SKM-1 treated with dmso at 0.1 percent for 144 hours (cell line): ENCODE measurements around the gene MB.
A peak's percentile ranks its signal among the peaks of the same experiment; 100 is the strongest.
"Not testable (repeated sequence)": the region's sequence is repeated elsewhere in the genome, so short reads cannot be mapped to it uniquely, and the experiment has no call there.

ENCODE experiments used
- DNase-seq: peaks from one replicate; lab custom pipeline; 2025; ENCODE audit not compliant: unreplicated experiment; lab: John Stamatoyannopoulos, UW

MB gene

GRCh38 chr22:35638001-35638400 lies 20.9 kb upstream of the MB start:
- no peak for DNase-seq

DNA sequence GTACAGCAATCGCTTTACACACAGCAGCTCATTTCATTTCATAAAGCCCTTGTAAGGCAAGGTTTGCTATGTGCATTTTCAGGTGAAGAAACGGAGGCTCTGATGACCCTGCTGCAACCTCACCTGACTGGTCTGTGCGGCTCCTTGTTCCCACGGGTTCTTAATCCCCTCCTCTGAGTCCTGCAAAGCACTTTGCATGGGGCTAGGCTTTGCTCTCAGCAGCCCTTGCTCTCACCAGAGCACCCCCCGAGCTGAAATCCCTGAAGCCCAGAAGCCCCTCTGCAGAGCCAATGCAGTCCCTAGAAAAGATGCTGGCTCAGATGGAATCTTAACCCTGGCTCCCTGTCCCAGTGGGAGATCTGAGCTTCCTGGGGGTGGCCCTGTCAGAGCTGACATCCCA lies 20.1 kb upstream of the MB start:
- DNase-seq: no peak

- no peak for DNase-seq
Observed at GRCh38 chr22:35634943-35635540, 17.9 kb upstream of the MB start.

DNA sequence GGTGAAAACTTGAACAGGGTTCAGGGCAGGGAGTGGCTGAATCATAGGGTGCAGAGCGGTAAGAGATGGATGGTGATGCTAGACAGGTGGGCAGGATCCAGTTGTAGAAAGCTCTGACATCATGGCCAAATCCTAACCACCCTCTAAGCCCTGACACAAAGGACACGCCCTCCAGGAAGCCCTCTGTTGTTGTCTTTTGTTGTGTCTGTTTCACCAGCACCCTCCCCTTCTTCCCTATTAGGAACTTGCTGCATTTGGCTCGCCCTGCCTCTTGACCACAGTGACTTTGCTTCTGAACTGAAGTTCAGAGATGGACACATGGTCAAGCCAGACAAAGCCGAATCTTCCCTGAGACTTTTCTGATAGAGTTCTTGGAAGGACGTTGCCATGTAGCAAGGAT lies 16.9 kb upstream of the MB start:
- peak; percentile 15 for DNase-seq

DNA sequence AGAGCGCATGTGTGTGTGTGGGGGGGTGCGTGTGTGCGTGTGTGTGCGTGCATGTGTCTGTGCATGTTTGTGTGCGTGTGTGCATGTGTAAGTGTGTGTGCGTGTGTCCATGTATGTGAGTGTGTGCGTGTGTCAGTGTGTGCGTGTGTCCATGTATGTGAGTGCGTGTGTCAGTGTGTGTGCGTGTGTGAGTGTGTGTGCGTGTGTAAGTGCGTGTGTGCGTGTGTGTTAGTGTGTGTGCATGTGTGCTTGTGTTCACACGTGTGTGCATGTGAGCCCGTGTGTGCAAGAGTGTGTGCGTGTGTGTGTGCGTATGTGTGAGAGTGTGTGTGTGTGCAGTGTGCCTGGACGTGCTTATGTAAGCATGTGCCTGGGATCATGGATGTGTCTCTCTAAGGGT lies 16.4 kb upstream of the MB start:
- DNase-seq: no peak

- no peak for DNase-seq
Observed at GRCh38 chr22:35632935-35633334, 15.8 kb upstream of the MB start.

DNA sequence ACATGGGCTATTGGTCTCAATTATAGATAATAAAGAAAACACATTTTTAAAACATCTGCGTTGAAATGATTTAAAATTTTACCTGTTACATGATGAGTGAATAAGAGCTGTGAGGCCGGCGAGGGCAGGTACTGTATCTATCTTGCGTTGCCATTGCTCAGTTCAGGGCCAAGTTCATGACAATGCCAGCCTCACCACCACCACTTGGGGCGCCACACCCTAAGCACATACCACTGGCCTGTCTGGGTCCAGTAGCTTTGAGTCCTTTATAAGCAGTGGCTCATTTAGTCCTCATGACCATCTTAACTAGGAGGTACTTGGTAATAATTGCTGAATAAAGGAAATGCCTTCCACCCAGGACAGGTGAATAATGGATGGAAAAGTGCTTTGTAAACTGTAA lies 14.5 kb upstream of the MB start:
- DNase-seq: peak; percentile 67

- no peak for DNase-seq
Observed at GRCh38 chr22:35630891-35631290, 13.8 kb upstream of the MB start.

DNA sequence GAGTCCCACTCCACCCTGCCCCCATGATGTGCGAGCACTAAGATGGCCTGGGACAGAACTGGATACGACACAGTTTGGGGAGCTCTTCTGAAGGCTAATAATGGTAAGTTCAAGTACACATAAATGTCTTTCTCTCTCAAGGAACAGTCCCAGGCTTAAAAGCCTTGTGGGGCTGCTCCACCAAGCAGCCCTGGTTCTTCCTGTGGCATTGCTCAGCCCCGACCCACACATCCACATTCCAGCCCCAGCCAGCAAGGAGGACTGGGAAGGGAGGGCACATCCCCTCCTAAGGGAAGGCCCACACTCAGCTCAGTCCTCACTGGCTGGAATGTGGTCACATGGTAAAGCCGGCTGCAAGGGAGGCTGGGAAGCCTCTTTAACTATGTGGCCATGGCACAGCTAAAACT lies 13.3 kb upstream of the MB start:
- no peak for DNase-seq

- no peak for DNase-seq
Observed at GRCh38 chr22:35629406-35630216, 12.5 kb upstream of the MB start.

- no peak for DNase-seq
Observed at GRCh38 chr22:35628732-35629131, 11.6 kb upstream of the MB start.

DNA sequence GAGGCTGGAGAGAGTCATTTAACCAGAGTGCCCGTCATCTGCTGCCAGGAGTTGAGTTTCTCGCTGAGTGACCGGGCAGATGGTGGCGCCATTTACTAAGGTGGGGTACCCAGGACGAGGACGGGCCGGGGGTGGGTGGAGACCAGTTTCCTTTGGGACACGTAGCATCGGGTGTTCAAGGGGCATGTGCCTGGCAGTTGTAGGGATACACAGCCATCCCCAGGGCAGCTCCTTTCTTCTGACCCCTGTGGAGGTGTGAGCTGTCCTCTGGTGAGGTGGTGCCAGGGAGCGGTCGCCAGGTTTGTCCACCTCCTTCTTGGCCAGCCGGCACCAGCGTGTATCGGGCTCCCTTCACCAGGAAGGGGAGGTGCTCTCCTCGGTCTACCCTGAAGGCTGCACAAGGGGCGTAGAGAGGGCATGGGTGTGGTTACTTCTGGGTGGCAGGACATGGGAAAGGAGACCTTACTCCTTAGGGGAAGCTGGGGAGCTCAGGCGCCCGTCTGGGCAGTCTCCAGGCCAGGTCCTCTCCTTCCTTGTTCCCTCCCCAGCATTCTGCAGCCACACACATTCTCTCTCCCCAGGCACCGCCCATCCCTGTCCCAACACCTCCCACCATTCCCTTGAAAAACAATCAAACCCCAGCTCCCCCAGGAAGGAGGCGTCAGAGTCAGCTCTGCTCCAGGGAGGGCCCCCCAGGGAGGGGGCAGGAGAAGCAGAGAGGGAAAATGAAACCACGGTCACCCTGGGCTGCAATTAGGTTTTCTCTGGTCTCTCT lies 10.3 kb upstream of the MB start:
- peak; percentile 36 for DNase-seq

DNA sequence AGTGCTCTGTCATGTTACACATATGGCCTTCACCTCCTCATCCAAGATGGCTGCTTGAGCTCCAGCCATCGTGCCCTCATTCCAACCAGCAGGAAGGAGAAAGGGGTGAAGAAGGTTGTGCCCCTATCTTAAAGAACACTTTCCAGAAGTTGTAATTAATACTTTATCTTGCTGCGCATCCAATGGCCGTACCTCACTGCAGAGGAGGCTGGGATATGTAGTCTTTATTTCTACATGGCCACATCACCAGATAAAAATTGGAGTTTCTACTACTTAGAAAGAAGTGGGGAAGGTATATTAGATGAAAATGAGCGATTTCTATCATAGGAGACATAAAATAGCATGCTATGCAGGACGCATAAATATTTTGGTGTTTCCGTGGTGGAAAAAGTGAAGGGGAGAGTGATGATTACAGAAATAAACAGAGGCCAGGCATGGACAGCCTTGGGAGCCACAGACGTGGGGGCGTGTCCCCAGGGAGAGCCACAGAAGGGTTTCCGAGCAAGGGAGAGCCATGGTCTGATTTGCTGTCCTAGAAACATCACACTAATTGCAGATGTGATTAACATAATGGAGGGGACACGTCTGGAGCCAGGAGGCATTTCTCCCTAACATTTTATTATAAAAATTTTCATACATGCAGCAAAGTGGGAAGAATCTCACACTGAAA lies 8.8 kb upstream of the MB start:
- DNase-seq: no peak

DNA sequence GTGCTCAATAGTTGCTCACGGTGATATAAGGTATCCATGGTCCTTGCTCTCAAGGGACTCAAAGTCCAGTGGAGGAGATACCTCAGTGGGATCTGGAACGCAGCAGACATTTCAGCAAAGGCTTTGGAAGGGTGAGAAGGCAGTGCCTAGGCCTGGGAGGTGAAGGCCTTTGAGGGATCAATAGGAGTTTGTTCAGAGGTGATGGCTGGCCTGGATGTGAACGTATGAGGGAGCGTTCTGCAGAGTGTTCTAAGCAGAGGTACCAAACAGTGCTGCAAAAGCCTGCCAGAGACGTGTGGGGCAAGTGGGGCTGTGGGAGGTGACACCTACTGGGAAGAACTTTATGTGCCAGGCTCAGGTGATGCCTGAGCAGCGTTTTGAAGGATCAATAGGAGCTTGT lies 7.4 kb upstream of the MB start:
- DNase-seq: no peak

DNA sequence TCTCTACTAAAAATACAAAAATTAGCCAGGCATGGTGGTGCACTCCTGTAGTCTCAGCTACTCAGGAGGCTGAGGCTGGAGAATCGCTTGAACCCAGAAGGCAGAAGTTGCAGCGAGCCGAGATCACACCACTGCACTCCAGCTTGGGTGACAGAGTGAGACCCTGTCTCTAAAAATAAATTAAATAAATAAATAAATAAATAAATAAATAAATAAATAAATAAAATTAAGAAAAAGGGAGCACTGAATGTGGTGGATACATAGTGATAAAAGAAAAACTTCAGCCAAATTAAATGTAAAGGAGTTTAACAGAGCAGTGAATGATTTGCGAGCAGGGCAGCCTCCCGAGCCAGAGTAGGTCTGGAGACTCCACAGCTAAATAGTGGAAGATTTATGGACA lies 6.8 kb upstream of the MB start:
- not testable (repeated sequence) for DNase-seq

GRCh38 chr22:35622191-35622913 lies 5.2 kb upstream of the MB start:
- no peak for DNase-seq

DNA sequence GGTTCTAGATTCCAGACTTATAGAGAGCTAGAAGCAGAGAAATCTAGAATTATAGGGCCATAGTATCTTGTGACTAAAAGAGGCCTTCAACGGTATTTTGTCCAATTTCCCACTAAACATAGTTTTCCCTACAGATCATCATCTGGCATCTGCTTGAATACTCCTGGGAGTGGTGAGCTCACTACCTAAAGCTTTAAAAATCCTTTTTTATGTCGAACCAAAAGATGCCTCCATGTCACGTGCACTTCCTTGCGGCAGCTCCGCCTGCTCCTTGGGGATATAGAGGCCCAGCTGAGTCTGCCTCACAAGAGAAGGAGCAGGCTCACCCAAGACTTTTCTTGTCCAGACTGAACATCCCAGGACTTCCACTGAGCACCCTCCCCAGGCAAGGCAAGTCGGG lies 4.3 kb upstream of the MB start:
- no peak for DNase-seq

DNA sequence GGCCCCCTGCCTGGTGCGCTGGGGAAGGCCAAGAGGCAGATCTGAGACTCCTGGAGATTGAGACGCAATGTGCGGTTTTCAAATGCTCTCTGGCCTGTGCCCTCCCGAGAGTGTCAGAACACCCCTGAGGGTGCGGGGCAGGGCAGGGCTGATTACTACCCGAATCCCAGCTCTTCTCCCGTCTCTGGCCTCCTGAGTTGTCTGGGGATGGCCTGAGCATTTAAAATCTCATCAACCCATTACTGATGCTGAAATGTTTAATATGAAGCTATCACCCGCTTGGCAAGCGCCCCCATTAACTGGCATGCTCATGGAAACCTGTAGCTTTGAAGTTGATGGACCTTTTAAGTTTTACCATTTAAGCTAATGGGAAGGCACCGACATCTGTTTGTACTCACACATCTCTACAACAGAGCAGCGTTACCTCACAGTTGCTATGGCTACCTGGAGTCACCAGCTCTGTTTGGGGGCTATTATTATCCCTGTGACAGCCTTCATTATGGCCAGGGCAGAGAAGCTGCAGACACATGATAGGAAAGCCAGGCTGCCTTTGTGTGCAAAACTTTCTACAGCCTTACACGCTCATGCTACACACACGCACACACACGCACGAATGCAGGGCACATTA lies 3.6 kb upstream of the MB start:
- no peak for DNase-seq

DNA sequence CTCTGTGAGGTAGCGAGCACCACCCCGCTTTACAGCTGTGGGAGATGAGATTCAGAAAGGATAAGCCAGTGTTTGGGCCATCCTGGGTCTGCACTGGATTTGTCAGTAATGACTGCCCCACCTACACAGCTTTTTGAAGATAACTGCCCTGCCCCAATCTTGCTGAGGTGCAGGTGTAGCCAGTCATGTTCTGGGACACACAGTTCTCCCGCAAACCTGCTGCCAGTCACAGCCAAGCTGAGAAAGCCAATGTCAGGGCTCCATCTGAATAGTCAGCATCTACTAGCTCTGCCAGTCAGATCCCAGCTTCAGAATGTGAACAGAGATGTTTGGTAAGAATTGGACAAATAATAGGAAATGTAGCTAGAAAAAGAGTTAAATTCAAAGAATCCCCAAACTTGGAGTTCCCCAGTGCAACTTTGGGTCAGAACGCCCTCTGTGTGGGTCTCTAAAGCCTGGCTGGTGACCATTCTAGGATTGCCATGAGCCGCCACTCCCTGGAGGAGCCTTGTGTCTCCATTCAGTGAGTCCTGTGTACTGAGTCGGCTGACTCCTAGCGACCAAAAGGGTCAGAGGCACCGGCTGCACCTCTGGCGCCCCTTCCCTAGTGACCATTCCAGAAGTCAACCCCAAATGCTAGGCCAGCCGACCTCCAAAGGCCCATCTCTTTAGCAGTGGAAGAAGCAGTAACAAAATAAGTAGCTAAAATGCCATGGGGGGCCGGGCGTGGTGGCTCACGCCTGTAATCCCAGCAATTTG lies 2.4 kb upstream of the MB start:
- DNase-seq: no peak
